GM19397 (cell line): ENCODE data around the gene SAMHD1.
"Not testable (repeated sequence)": the region's sequence is repeated elsewhere in the genome, so short reads cannot be mapped to it uniquely, and the experiment has no call there.

Source experiments
- ATAC-seq: cut with Tn5 transposase; IDR thresholded peaks from one replicate; pipeline ENCODE4 v1.9.1; 2021; ENCODE audit warnings: mild to moderate bottlenecking, moderate library complexity; ENCODE audit not compliant: unreplicated experiment

Gene SAMHD1

GRCh38 chr20:36875702-36876472 is 75.6 kb downstream of the SAMHD1 start, which contains the start of gene TLDC2:
TSS of gene TLDC2 (plus strand) at chr20:36876138. CDS start at chr20:36876175, 37 bp downstream.
- ATAC-seq = no peak

- not testable (repeated sequence) for ATAC-seq
Measured at GRCh38 chr20:36875093-36875492, 76.4 kb downstream of the SAMHD1 start.

GRCh38 chr20:36873498-36874189 is 77.9 kb downstream of the SAMHD1 start:
- ATAC-seq = no peak

GRCh38 chr20:36872852-36873251 is 78.7 kb downstream of the SAMHD1 start:
- no peak for ATAC-seq

GRCh38 chr20:36871640-36872570 is 79.6 kb downstream of the SAMHD1 start:
- no peak for ATAC-seq

GRCh38 chr20:36866681-36867495 is 84.6 kb downstream of the SAMHD1 start:
- no peak for ATAC-seq

- no peak for ATAC-seq
Measured at GRCh38 chr20:36866164-36866563, 85.3 kb downstream of the SAMHD1 start.

- ATAC-seq = no peak
Measured at GRCh38 chr20:36865861-36866149, 85.7 kb downstream of the SAMHD1 start.

GRCh38 chr20:36865076-36865860 is 86.2 kb downstream of the SAMHD1 start:
- no peak for ATAC-seq

GRCh38 chr20:36862857-36863668 is 88.4 kb downstream of the SAMHD1 start:
- peak; percentile 56 for ATAC-seq

GRCh38 chr20:36861875-36862801 is 89.4 kb downstream of the SAMHD1 start:
- no peak for ATAC-seq

- no peak for ATAC-seq
Measured at GRCh38 chr20:36861625-36861874, 90.0 kb downstream of the SAMHD1 start.

GRCh38 chr20:36860811-36861624 is 90.5 kb downstream of the SAMHD1 start:
- ATAC-seq = no peak

- ATAC-seq = no peak
Measured at GRCh38 chr20:36860339-36860738, 91.2 kb downstream of the SAMHD1 start.

GRCh38 chr20:36859700-36860330 is 91.7 kb downstream of the SAMHD1 start:
- ATAC-seq = no peak

- ATAC-seq = no peak
Measured at GRCh38 chr20:36859282-36859555, 92.3 kb downstream of the SAMHD1 start.
